ENCODE data around the gene BAIAP2L1. TPM values are rescaled to one million over a fixed set of nuclear protein-coding genes. Genes with fewer than 3 reads are reported as not detected.

The BAIAP2L1 gene
- total and polyA plus RNA-seq, 9 of the 15 experiments (the other 6 are each of a cell fraction or from before 2014, with no cell fraction given) = 4.2 to 29.8 (median 15.5) TPM

DNA sequence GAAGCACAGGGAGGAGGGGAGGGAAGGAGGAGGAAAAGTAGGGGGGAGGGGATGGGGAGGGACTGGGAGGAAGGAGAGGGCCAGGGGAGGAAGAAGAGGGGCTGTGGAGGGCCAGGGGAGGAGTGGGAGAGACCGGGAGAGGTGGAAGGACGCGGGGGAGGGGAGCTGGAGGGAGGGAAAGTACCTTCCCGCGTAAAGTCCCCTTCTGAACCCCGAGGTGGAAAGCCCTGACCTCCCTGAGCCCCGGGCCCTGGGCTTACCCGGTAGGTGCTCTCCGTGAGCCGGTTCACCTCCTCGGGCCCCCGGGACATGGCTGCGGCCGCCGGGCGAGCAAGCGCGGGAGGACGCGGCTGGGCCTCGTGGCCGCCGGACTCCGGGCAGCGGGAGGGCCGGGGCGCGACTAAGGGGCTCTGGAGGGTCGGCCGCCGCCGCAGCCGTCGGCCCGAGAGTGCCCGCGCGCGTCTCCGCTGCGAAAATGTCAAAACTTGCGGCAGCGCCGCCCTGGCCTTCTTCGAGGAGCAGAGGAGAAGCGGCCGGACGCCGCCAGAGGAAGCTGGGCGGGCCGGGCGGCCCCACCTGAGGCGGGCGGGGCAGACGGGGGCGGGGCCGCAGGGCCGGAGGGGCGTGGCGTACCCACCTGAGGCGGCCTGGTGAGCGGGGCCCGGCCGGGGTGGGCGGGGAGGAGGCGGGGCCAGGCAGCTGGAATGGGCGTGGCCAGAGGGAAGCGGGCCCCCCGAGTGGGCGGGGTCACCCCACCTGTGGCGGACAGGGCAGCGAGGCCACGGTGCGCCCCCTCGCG lies at the start of gene BAIAP2L1 (continued):
- TF ChIP-seq, protein P1, sequence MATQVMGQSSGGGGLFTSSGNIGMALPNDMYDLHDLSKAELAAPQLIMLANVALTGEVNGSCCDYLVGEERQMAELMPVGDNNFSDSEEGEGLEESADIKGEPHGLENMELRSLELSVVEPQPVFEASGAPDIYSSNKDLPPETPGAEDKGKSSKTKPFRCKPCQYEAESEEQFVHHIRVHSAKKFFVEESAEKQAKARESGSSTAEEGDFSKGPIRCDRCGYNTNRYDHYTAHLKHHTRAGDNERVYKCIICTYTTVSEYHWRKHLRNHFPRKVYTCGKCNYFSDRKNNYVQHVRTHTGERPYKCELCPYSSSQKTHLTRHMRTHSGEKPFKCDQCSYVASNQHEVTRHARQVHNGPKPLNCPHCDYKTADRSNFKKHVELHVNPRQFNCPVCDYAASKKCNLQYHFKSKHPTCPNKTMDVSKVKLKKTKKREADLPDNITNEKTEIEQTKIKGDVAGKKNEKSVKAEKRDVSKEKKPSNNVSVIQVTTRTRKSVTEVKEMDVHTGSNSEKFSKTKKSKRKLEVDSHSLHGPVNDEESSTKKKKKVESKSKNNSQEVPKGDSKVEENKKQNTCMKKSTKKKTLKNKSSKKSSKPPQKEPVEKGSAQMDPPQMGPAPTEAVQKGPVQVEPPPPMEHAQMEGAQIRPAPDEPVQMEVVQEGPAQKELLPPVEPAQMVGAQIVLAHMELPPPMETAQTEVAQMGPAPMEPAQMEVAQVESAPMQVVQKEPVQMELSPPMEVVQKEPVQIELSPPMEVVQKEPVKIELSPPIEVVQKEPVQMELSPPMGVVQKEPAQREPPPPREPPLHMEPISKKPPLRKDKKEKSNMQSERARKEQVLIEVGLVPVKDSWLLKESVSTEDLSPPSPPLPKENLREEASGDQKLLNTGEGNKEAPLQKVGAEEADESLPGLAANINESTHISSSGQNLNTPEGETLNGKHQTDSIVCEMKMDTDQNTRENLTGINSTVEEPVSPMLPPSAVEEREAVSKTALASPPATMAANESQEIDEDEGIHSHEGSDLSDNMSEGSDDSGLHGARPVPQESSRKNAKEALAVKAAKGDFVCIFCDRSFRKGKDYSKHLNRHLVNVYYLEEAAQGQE (IDR thresholded peaks at IDR 0.05; ENCODE audit: borderline replicate concordance) = no peak; the same call in 1 of the 2 replicates
- TF ChIP-seq, protein P1 (CRISPR knock-in tag; IDR thresholded peaks at IDR 0.05; ENCODE audit: low read depth) = no peak
- TF ChIP-seq, protein P2, sequence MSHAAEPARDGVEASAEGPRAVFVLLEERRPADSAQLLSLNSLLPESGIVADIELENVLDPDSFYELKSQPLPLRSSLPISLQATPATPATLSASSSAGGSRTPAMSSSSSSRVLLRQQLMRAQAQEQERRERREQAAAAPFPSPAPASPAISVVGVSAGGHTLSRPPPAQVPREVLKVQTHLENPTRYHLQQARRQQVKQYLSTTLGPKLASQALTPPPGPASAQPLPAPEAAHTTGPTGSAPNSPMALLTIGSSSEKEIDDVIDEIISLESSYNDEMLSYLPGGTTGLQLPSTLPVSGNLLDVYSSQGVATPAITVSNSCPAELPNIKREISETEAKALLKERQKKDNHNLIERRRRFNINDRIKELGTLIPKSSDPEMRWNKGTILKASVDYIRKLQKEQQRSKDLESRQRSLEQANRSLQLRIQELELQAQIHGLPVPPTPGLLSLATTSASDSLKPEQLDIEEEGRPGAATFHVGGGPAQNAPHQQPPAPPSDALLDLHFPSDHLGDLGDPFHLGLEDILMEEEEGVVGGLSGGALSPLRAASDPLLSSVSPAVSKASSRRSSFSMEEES (CRISPR knock-in tag; IDR thresholded peaks at IDR 0.05) = no peak
- TF ChIP-seq ZNF324 (CRISPR knock-in tag; IDR thresholded peaks at IDR 0.05) = no peak
- peak; percentile 66 for TF ChIP-seq ZFX (CRISPR knock-in tag; IDR thresholded peaks at IDR 0.05)
- TF ChIP-seq KDM2B (CRISPR knock-in tag; IDR thresholded peaks at IDR 0.05) = peak; percentile 93; the same call in 1 of the 2 replicates
- TF ChIP-seq MEF2D (tag; conservative IDR thresholded peaks at IDR 0.05; ENCODE audit: low read depth) = no peak
- no peak for TF ChIP-seq HSF4 (CRISPR knock-in tag; IDR thresholded peaks at IDR 0.05; ENCODE audit: borderline replicate concordance)
- TF ChIP-seq, protein P3, sequence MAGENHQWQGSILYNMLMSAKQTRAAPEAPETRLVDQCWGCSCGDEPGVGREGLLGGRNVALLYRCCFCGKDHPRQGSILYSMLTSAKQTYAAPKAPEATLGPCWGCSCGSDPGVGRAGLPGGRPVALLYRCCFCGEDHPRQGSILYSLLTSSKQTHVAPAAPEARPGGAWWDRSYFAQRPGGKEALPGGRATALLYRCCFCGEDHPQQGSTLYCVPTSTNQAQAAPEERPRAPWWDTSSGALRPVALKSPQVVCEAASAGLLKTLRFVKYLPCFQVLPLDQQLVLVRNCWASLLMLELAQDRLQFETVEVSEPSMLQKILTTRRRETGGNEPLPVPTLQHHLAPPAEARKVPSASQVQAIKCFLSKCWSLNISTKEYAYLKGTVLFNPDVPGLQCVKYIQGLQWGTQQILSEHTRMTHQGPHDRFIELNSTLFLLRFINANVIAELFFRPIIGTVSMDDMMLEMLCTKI (IDR thresholded peaks at IDR 0.05; ENCODE audit: partially characterized antibody) = no peak
- no peak for TF ChIP-seq PPARD (CRISPR knock-in tag; IDR thresholded peaks at IDR 0.05)
- no peak for TF ChIP-seq BHLHE40 (IDR thresholded peaks at IDR 0.05; ENCODE audit: low read length)
- TF ChIP-seq, protein P4, sequence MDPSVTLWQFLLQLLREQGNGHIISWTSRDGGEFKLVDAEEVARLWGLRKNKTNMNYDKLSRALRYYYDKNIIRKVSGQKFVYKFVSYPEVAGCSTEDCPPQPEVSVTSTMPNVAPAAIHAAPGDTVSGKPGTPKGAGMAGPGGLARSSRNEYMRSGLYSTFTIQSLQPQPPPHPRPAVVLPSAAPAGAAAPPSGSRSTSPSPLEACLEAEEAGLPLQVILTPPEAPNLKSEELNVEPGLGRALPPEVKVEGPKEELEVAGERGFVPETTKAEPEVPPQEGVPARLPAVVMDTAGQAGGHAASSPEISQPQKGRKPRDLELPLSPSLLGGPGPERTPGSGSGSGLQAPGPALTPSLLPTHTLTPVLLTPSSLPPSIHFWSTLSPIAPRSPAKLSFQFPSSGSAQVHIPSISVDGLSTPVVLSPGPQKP (CRISPR knock-in tag; IDR thresholded peaks at IDR 0.05) = no peak
- TF ChIP-seq U2AF1 (optimal IDR thresholded peaks at IDR 0.05; ENCODE audit: low read depth, low read length) = peak; percentile 26
- no peak for TF ChIP-seq HLTF (IDR thresholded peaks at IDR 0.05)
